Measurements from ENCODE around the gene FANCI.

The FANCI gene

GRCh38 chr15:89198196-89198595 is 45.6 kb upstream of the FANCI start:
- TF ChIP-seq CTCF (conservative IDR thresholded peaks at IDR 0.05; ENCODE audit: low read depth) = no peak
- no peak overlapping the region for H3K27ac ChIP-seq
- no peak for DNase-seq (ENCODE audit: low spot score)
- ChIA-PET POLR2A (ENCODE audit: low non-redundant PET) (no interaction called here), CTCF (interaction anchor here (2.5 kb wide), 1 partner anchor 9 kb away, joined by 14 read pairs; no protein-coding TSS in a partner anchor)

- no peak for TF ChIP-seq CTCF (conservative IDR thresholded peaks at IDR 0.05; ENCODE audit: low read depth)
- ChIA-PET POLR2A (ENCODE audit: low non-redundant PET) (no interaction called here), CTCF (interaction anchor here (2.5 kb wide), 1 partner anchor 8 kb away, joined by 14 read pairs; no protein-coding TSS in a partner anchor)
- DNase-seq (ENCODE audit: low spot score) = no peak
- H3K27ac ChIP-seq = no peak overlapping the region
Observed at GRCh38 chr15:89198934-89199333, 44.8 kb upstream of the FANCI start.

GRCh38 chr15:89199746-89200145 is 44.0 kb upstream of the FANCI start:
- ChIA-PET POLR2A (ENCODE audit: low non-redundant PET) (no interaction called here), CTCF (interaction anchor here (0.6 kb wide), 1 partner anchor 85 kb away, joined by 3 read pairs; no protein-coding TSS in a partner anchor)
- TF ChIP-seq CTCF (conservative IDR thresholded peaks at IDR 0.05; ENCODE audit: low read depth) = no peak
- H3K27ac ChIP-seq = no peak overlapping the region
- no peak for DNase-seq (ENCODE audit: low spot score)

- DNase-seq (ENCODE audit: low spot score) = no peak
- no peak overlapping the region for H3K27ac ChIP-seq
- CTCF ChIA-PET = interaction anchor here (0.6 kb wide), 1 partner anchor 85 kb away, joined by 3 read pairs; no protein-coding TSS in a partner anchor
- TF ChIP-seq CTCF (conservative IDR thresholded peaks at IDR 0.05; ENCODE audit: low read depth) = no peak
- POLR2A ChIA-PET (ENCODE audit: low non-redundant PET) = no interaction called here
Observed at GRCh38 chr15:89200182-89200581, 43.6 kb upstream of the FANCI start.

- TF ChIP-seq CTCF (conservative IDR thresholded peaks at IDR 0.05; ENCODE audit: low read depth) = no peak
- POLR2A ChIA-PET (ENCODE audit: low non-redundant PET) = no interaction called here
- no peak for DNase-seq (ENCODE audit: low spot score)
- CTCF ChIA-PET = no interaction called here
- no peak overlapping the region for H3K27ac ChIP-seq
Observed at GRCh38 chr15:89201465-89202005, 42.2 kb upstream of the FANCI start.

GRCh38 chr15:89203705-89204273 is 40.0 kb upstream of the FANCI start:
- ChIA-PET POLR2A (ENCODE audit: low non-redundant PET) (no interaction called here), CTCF (interaction anchor here (0.6 kb wide), 2 partner anchors 10 to 546 kb away, joined by 3 to 6 read pairs; no protein-coding TSS in a partner anchor)
- no peak for DNase-seq (ENCODE audit: low spot score)
- no peak for TF ChIP-seq CTCF (conservative IDR thresholded peaks at IDR 0.05; ENCODE audit: low read depth)
- no peak overlapping the region for H3K27ac ChIP-seq
